ENCODE measurements around the gene SMARCC1. TPM values are rescaled to one million over a fixed set of nuclear protein-coding genes. Genes with fewer than 3 reads are reported as not detected.

SMARCC1 gene
- total and polyA plus RNA-seq, 2 of the 4 experiments (the other 2 are of a cell fraction) = 18.6 to 39.6 TPM

DNA sequence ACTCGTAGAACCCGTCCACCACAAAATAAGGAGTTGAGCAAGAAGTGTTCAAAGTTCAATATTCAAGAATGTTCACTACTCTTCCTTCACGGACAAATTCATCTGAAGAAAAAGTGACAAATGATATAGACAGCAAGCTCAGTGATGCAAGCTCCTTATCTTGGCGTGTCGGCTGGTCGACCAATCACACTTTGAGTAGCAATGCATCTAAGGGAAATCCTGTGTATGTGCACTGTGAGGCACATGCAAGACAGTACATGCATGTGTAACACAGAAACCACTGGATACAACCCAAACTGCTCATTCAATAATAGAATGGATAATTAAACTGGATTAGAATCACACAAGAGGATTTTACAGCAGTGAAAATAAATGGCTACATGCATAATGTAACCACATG is 138.6 kb downstream of the SMARCC1 start:
- Histone ChIP-seq H3K9me1 (ENCODE audit: insufficient read depth, low read length) (peaks cover 6% of the 10 kb centered on the region), H3K56ac (ENCODE audit: extremely low read depth, insufficient read depth, low read length) (no peak overlapping the region), H3K4me3 (ENCODE audit: insufficient read depth, low read depth, low read length) (no peak overlapping the region), H4K5ac (ENCODE audit: low read depth, low read length) (no peak overlapping the region), H3K4me1 (ENCODE audit: control insufficient read depth, insufficient read depth, low read length) (no peaks in the 10 kb centered on the region; the same call in none of the 2 replicates), H3K27me3 (ENCODE audit: control insufficient read depth, insufficient read depth, low read length) (no peaks in the 10 kb centered on the region), H2BK120ac (ENCODE audit: low read depth, low read length) (no peak overlapping the region), H4K8ac (ENCODE audit: low read depth in 2 of 2, low read length in 2 of 2) (no peak overlapping the region), H3K9me3 (ENCODE audit: control insufficient read depth, insufficient read depth, low read length) (no peaks in the 10 kb centered on the region), H4K20me1 (ENCODE audit: insufficient read depth, low read length) (no peaks in the 10 kb centered on the region; the same call in 1 of the 2 replicates), H3K23ac (ENCODE audit: low read depth, low read length) (no peak overlapping the region), H2BK20ac (ENCODE audit: low read depth, low read length) (no peak overlapping the region), H3K18ac (ENCODE audit: low read depth, low read length) (no peak overlapping the region), H3K4me2 (ENCODE audit: low read depth, low read length) (no peak overlapping the region), H2AFZ (replicated peaks; ENCODE audit: low read length, poor library complexity) (no peak overlapping the region), H2AK9ac (replicated peaks; ENCODE audit: low read depth, low read length, poor library complexity) (no peak overlapping the region), H3K27ac (ENCODE audit: insufficient read depth, low read length) (no peak overlapping the region), H3K9ac (ENCODE audit: low read depth, low read length) (no peak overlapping the region), H4K91ac (ENCODE audit: insufficient read depth, low read depth, low read length) (no peak overlapping the region), H3K14ac (replicated peaks; ENCODE audit: low read depth, low read length) (no peak overlapping the region), H3K4ac (ENCODE audit: low read depth, low read length) (no peak overlapping the region), H3K36me3 (ENCODE audit: control insufficient read depth, insufficient read depth, low read length) (peaks cover 26% of the 10 kb centered on the region), H3K79me1 (ENCODE audit: low read depth in 1 of 2, low read length in 2 of 2) (peaks cover 25 to 38% of the 10 kb centered on the region in 2 experiments), H2BK15ac (ENCODE audit: low read depth, low read length) (no peak overlapping the region), H2AK5ac (ENCODE audit: low read depth, low read length) (no peak overlapping the region), H2BK5ac (ENCODE audit: low read depth, low read length, poor library complexity, severe bottlenecking) (no peak overlapping the region)
- ChIA-PET CTCF (interaction anchor here (1.5 kb wide), 1 partner anchor 10 kb away, joined by 4 read pairs; no protein-coding TSS in a partner anchor), POLR2A (ENCODE audit: unreplicated experiment) (no interaction called here)
- 90% methylated on average over 3 of the region's 6 CpGs; no CpG with 5 or more reads in 1 of the 2 experiments for WGBS, 2 experiments (ENCODE audit: extremely low coverage in 2 of 2, insufficient read length in 1 of 2)
- dilution Hi-C loops (cut with HindIII; ENCODE audit: low sequenced_read_pairs, unreplicated experiment) (no loop called here), in situ Hi-C loops (cut with MboI; ENCODE audit: low sequenced_read_pairs) (no loop called here), intact Hi-C loops (cut with micrococcal nuclease) (no loop called here)
- BruUV-seq (replicated peaks) = no TSS peak
- TF ChIP-seq CEBPB (IDR thresholded peaks at IDR 0.05; ENCODE audit: low read depth, low read length) (no peak), POLR2A (IDR thresholded peaks at IDR 0.05; ENCODE audit: low read depth, low read length) (no peak), RCOR1 (IDR thresholded peaks at IDR 0.05; ENCODE audit: insufficient replicate concordance, low read length) (no peak), USF2 (IDR thresholded peaks at IDR 0.05; ENCODE audit: low read depth, low read length) (no peak), SMC3 (IDR thresholded peaks at IDR 0.05; ENCODE audit: low read depth, low read length) (no peak), MXI1 (IDR thresholded peaks at IDR 0.05; ENCODE audit: borderline replicate concordance, low read depth, low read length) (no peak), RAD21 (IDR thresholded peaks at IDR 0.05; ENCODE audit: low read length) (no peak), CHD1 (IDR thresholded peaks at IDR 0.05; ENCODE audit: low read depth, low read length) (no peak), MAZ (IDR thresholded peaks at IDR 0.05; ENCODE audit: borderline replicate concordance, low read depth, low read length) (no peak), MAFK (IDR thresholded peaks at IDR 0.05; ENCODE audit: low read depth, low read length) (no peak), RFX5 (IDR thresholded peaks at IDR 0.05; ENCODE audit: low read depth, low read length) (no peak), NFE2L2 (IDR thresholded peaks at IDR 0.05; ENCODE audit: low read depth, low read length) (no peak)
- TF ChIP-seq, protein P1, sequence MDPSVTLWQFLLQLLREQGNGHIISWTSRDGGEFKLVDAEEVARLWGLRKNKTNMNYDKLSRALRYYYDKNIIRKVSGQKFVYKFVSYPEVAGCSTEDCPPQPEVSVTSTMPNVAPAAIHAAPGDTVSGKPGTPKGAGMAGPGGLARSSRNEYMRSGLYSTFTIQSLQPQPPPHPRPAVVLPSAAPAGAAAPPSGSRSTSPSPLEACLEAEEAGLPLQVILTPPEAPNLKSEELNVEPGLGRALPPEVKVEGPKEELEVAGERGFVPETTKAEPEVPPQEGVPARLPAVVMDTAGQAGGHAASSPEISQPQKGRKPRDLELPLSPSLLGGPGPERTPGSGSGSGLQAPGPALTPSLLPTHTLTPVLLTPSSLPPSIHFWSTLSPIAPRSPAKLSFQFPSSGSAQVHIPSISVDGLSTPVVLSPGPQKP (IDR thresholded peaks at IDR 0.05; ENCODE audit: borderline replicate concordance, low read depth, low read length) = no peak
- no peak for ATAC-seq (ENCODE audit: low read depth)
- DNase-seq = no peak
